Hepatocyte (in vitro differentiated cells): ENCODE results near the gene ATP8A2.

ENCODE experiments used
- EZH2 ChIP-seq: fragments of 200-600 bp; sonication (generic); IDR thresholded peaks from 2 replicates; pipeline ENCODE4 v1.6.1; 2016; ENCODE audit warnings: antibody characterized with exemption, mild to moderate bottlenecking, borderline replicate concordance
- EZH2phosphoT487 ChIP-seq: fragments of 200-600 bp; sonication (generic); IDR thresholded peaks from one replicate; pipeline ENCODE4 v1.6.1; 2018; ENCODE audit warnings: antibody characterized with exemption, mild to moderate bottlenecking, low read depth, moderate library complexity; ENCODE audit not compliant: unreplicated experiment, severe bottlenecking
- TF ChIP-seq, protein P1 (sequence below): fragments of 200-600 bp; sonication (generic); IDR thresholded peaks from 2 replicates; pipeline ENCODE4 v1.5.1; 2016; ENCODE audit warnings: antibody characterized with exemption, mild to moderate bottlenecking; ENCODE audit not compliant: poor library complexity

DNA sequence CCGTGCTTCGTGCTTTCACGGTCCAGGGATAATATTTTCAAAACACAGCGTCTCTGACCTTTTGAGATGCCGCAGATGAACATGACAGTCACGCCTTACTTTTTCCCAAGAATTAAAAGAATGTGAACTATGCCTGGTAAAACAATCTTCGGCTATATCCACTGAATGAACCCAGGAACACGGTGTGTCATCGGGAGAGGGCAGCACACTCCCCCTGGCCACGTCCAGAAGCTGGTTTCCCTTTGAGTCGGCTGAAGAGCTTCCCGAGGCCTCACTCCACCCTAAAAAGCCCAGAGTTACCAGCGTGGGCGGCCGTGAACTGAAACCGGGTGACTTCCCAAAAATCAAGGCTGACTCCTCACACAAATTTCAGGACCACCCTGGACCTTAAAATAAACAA is 702.9 kb downstream of the ATP8A2 start:
- TF ChIP-seq, protein P1, sequence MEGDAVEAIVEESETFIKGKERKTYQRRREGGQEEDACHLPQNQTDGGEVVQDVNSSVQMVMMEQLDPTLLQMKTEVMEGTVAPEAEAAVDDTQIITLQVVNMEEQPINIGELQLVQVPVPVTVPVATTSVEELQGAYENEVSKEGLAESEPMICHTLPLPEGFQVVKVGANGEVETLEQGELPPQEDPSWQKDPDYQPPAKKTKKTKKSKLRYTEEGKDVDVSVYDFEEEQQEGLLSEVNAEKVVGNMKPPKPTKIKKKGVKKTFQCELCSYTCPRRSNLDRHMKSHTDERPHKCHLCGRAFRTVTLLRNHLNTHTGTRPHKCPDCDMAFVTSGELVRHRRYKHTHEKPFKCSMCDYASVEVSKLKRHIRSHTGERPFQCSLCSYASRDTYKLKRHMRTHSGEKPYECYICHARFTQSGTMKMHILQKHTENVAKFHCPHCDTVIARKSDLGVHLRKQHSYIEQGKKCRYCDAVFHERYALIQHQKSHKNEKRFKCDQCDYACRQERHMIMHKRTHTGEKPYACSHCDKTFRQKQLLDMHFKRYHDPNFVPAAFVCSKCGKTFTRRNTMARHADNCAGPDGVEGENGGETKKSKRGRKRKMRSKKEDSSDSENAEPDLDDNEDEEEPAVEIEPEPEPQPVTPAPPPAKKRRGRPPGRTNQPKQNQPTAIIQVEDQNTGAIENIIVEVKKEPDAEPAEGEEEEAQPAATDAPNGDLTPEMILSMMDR: no peak
- no peak for TF ChIP-seq EZH2
- no peak for TF ChIP-seq EZH2phosphoT487
